Measurements from ENCODE around the gene SLC39A12.

The SLC39A12 gene

GRCh38 chr10:18005445-18005780 lies 53.7 kb downstream of the SLC39A12 start:
- H3K4me3 ChIP-seq (replicated peaks in 1 of 2; ENCODE audit: low read depth in 2 of 2, low read length in 2 of 2), result peak overlapping the region in 1 of 2 donors; percentile 16
- no peak for TF ChIP-seq CTCF (IDR thresholded peaks at IDR 0.05; ENCODE audit: low read depth, low read length)
- DNase-seq (ENCODE audit: low read depth in 2 of 2), result no peak

- DNase-seq (ENCODE audit: low read depth in 2 of 2), result peak; percentile 79 to 88
- H3K4me3 ChIP-seq (replicated peaks in 1 of 2; ENCODE audit: low read depth in 2 of 2, low read length in 2 of 2), result peak overlapping the region in 1 of 2 donors; percentile 16
- no peak for TF ChIP-seq CTCF (IDR thresholded peaks at IDR 0.05; ENCODE audit: low read depth, low read length)
Observed at GRCh38 chr10:18005781-18006456, 54.2 kb downstream of the SLC39A12 start.

GRCh38 chr10:18008986-18009385 lies 57.3 kb downstream of the SLC39A12 start:
- DNase-seq (ENCODE audit: low read depth in 2 of 2), result peak; percentile 12 to 32
- no peak for TF ChIP-seq CTCF (IDR thresholded peaks at IDR 0.05; ENCODE audit: low read depth, low read length)
- H3K4me3 ChIP-seq (replicated peaks in 1 of 2; ENCODE audit: low read depth in 2 of 2, low read length in 2 of 2), result no peak overlapping the region

- no peak overlapping the region for H3K4me3 ChIP-seq (replicated peaks in 1 of 2; ENCODE audit: low read depth in 2 of 2, low read length in 2 of 2)
- TF ChIP-seq CTCF (IDR thresholded peaks at IDR 0.05; ENCODE audit: low read depth, low read length), result no peak
- peak; percentile 7 to 81 for DNase-seq (ENCODE audit: low read depth in 2 of 2)
Observed at GRCh38 chr10:18010050-18010449, 58.3 kb downstream of the SLC39A12 start.

GRCh38 chr10:18020523-18020922 lies 68.8 kb downstream of the SLC39A12 start:
- no peak for TF ChIP-seq CTCF (IDR thresholded peaks at IDR 0.05; ENCODE audit: low read depth, low read length)

GRCh38 chr10:18021725-18022480 lies 70.2 kb downstream of the SLC39A12 start:
- no peak for DNase-seq (ENCODE audit: low read depth in 2 of 2)
- no peak for TF ChIP-seq CTCF (IDR thresholded peaks at IDR 0.05; ENCODE audit: low read depth, low read length)
- no peak overlapping the region for H3K4me3 ChIP-seq (replicated peaks in 1 of 2; ENCODE audit: low read depth in 2 of 2, low read length in 2 of 2)

More at GRCh38 chr10:18020523-18020922, 68.8 kb downstream of the SLC39A12 start:
- DNase-seq (ENCODE audit: low read depth in 2 of 2), result no peak
- H3K4me3 ChIP-seq (replicated peaks in 1 of 2; ENCODE audit: low read depth in 2 of 2, low read length in 2 of 2), result no peak overlapping the region

All from cardiac fibroblast (primary cell).